HL-60/S4 treated with retinoic acid at 250 ng/mL for 4 days and 3 days (cell line): ENCODE data around the gene KIFC3.
"Not testable (repeated sequence)": the region's sequence is repeated elsewhere in the genome, so short reads cannot be mapped to it uniquely, and the experiment has no call there.

Experiments
- in situ Hi-C: fragments of 300-500 bp; cut with MboI; formaldehyde crosslinking; loops from 2 replicates; pipeline ENCODE4 v1.7.0; 2022; ENCODE audit warnings: low sequenced_read_pairs

Gene KIFC3

GRCh38 chr16:57826052-57826451, 23.8 kb upstream of the KIFC3 start:
- in situ Hi-C loops = no loop called here

GRCh38 chr16:57825298-57826044, 23.2 kb upstream of the KIFC3 start:
- in situ Hi-C loops = no loop called here

GRCh38 chr16:57824888-57825287, 22.6 kb upstream of the KIFC3 start:
- in situ Hi-C loops = no loop called here

GRCh38 chr16:57823836-57824235, 21.5 kb upstream of the KIFC3 start:
- in situ Hi-C loops = no loop called here

GRCh38 chr16:57822856-57823255, 20.6 kb upstream of the KIFC3 start:
- in situ Hi-C loops = no loop called here

GRCh38 chr16:57822018-57822553, 19.8 kb upstream of the KIFC3 start:
- in situ Hi-C loops = no loop called here

GRCh38 chr16:57821149-57821971, 19.1 kb upstream of the KIFC3 start:
- in situ Hi-C loops = no loop called here

- in situ Hi-C loops = no loop called here
Observed at GRCh38 chr16:57818377-57819064, 16.2 kb upstream of the KIFC3 start.

- in situ Hi-C loops = no loop called here
Observed at GRCh38 chr16:57817680-57818079, 15.4 kb upstream of the KIFC3 start.

- in situ Hi-C loops = no loop called here
Observed at GRCh38 chr16:57815987-57816745, 13.9 kb upstream of the KIFC3 start.

- in situ Hi-C loops = no loop called here
Observed at GRCh38 chr16:57814896-57815295, 12.6 kb upstream of the KIFC3 start.

GRCh38 chr16:57813466-57813865, 11.2 kb upstream of the KIFC3 start:
- in situ Hi-C loops = no loop called here

GRCh38 chr16:57811340-57811739, 9.0 kb upstream of the KIFC3 start:
- in situ Hi-C loops = not testable (repeated sequence)

- in situ Hi-C loops = no loop called here
Observed at GRCh38 chr16:57810197-57811031, 8.1 kb upstream of the KIFC3 start.

- in situ Hi-C loops = no loop called here
Observed at GRCh38 chr16:57809276-57810196, 7.2 kb upstream of the KIFC3 start.

GRCh38 chr16:57808589-57809228, 6.4 kb upstream of the KIFC3 start:
- in situ Hi-C loops = no loop called here

- in situ Hi-C loops = no loop called here
Observed at GRCh38 chr16:57807968-57808528, 5.8 kb upstream of the KIFC3 start.
